GM23248 (cell line): ENCODE measurements around the gene ZDHHC11. TPM values are rescaled to one million over a fixed set of nuclear protein-coding genes. Genes with fewer than 3 reads are reported as not detected.
"Not testable (repeated sequence)": the region's sequence is repeated elsewhere in the genome, so short reads cannot be mapped to it uniquely, and the experiment has no call there.

Experiments used
- DNase-seq: peaks from one replicate; pipeline ENCODE4 v3.0.0-alpha.2; 2015
- H2AFZ ChIP-seq: fragments of 200-600 bp; sonication (generic); 2 replicates; pipeline ENCODE4 v1.6.1; 2016; ENCODE audit warnings: antibody characterized with exemption
- H3F3A ChIP-seq: fragments of 200-600 bp; sonication (generic); 2 replicates; pipeline ENCODE4 v1.6.1; 2016; ENCODE audit warnings: mild to moderate bottlenecking, antibody characterized with exemption, mixed run types; ENCODE audit not compliant: insufficient read depth
- H3K27ac ChIP-seq: fragments of 200-600 bp; sonication (generic); 2 replicates; pipeline ENCODE4 v1.5.1; 2016; ENCODE audit warnings: mild to moderate bottlenecking
- H3K27me3 ChIP-seq: fragments of 200-600 bp; sonication (generic); replicated peaks from 2 replicates; pipeline ENCODE4 v1.6.1; 2016; ENCODE audit warnings: mild to moderate bottlenecking; ENCODE audit not compliant: insufficient read depth
- H3K36me3 ChIP-seq: fragments of 200-600 bp; sonication (generic); 2 replicates; pipeline ENCODE4 v1.6.1; 2016; ENCODE audit warnings: low read depth, mild to moderate bottlenecking
- H3K4me1 ChIP-seq: fragments of 200-600 bp; sonication (generic); 2 replicates; pipeline ENCODE4 v1.6.1; 2016; ENCODE audit warnings: mild to moderate bottlenecking; ENCODE audit not compliant: insufficient read depth
- H3K4me2 ChIP-seq: fragments of 200-600 bp; sonication (generic); one replicate; pipeline ENCODE4 v1.6.1; 2016; ENCODE audit warnings: mild to moderate bottlenecking; ENCODE audit not compliant: unreplicated experiment
- H3K4me3 ChIP-seq: fragments of 200-600 bp; sonication (generic); 2 replicates; pipeline ENCODE4 v1.5.1; 2016; ENCODE audit warnings: mild to moderate bottlenecking
- H3K79me2 ChIP-seq: fragments of 200-600 bp; sonication (generic); 2 replicates; pipeline ENCODE4 v1.6.1; 2016; ENCODE audit warnings: mild to moderate bottlenecking; ENCODE audit not compliant: insufficient read depth
- H3K9ac ChIP-seq: fragments of 200-600 bp; sonication (generic); 2 replicates; pipeline ENCODE4 v1.6.1; 2016; ENCODE audit warnings: mild to moderate bottlenecking
- H3K9me2 ChIP-seq: fragments of 200-600 bp; sonication (generic); 2 replicates; pipeline ENCODE4 v1.6.1; 2016; ENCODE audit warnings: mixed run types, mild to moderate bottlenecking, moderate library complexity; ENCODE audit not compliant: insufficient read depth
- H3K9me3 ChIP-seq: fragments of 200-600 bp; sonication (generic); one replicate; pipeline ENCODE4 v1.6.1; 2017; ENCODE audit warnings: low read depth
- H4K20me1 ChIP-seq: fragments of 200-600 bp; sonication (generic); 2 replicates; pipeline ENCODE4 v1.6.0; 2016; ENCODE audit not compliant: insufficient read depth
- EZH2 ChIP-seq: fragments of 200-600 bp; sonication (generic); IDR thresholded peaks from 2 replicates; pipeline ENCODE4 v1.6.1; 2018; ENCODE audit warnings: antibody characterized with exemption, mild to moderate bottlenecking; ENCODE audit not compliant: insufficient read depth, poor library complexity, severe bottlenecking
- EZH2phosphoT487 ChIP-seq: fragments of 200-600 bp; sonication (generic); IDR thresholded peaks from 2 replicates; pipeline ENCODE4 v1.6.1; 2018; ENCODE audit warnings: antibody characterized with exemption, moderate library complexity, mild to moderate bottlenecking, low read depth; ENCODE audit not compliant: insufficient read depth
- WGBS, 2 experiments: methylation state at CpG; one replicate each; pipeline ENCODE4 v1.1.6; 2015 to 2017; ENCODE audit warnings: low lambda C conversion rate in 2 of 2, low coverage in 1 of 2; ENCODE audit errors: missing lambda C conversion rate in 2 of 2; 5-methylcytosine and 5-hydroxymethylcytosine counted together
- in situ Hi-C: fragments of 300-500 bp; cut with MboI; formaldehyde crosslinking; loops from 2 replicates; pipeline ENCODE4 v1.15.0; 2020
- polyA plus RNA-seq: library from polyadenylated mRNA; unstranded; fragments of >200 nt; fragmentation: Nextera tagmentation; extraction: Ambion mirVana; gene quantifications from 2 replicates; pipeline ENCODE4 v1.2.1, GENCODE V29; 2016
- total RNA-seq: library from RNA; depleted of rRNA; stranded (reverse); fragments of >200 nt; shearing (Covaris generic); gene quantifications from 2 replicates; pipeline ENCODE4 v1.2.3, GENCODE V29; 2014; rRNA removed

ZDHHC11 gene
- total and polyA plus RNA-seq, 2 experiments from 2014 or later: 0.26 to 0.65 TPM

GRCh38 chr5:747303-747844 lies 103.4 kb downstream of the ZDHHC11 start:
- H3K4me1 ChIP-seq, H3K79me2 ChIP-seq, H4K20me1 ChIP-seq, DNase-seq, H3K9me2 ChIP-seq, H3K9ac ChIP-seq, H3K27me3 ChIP-seq, H3F3A ChIP-seq, H3K27ac ChIP-seq, H2AFZ ChIP-seq, H3K4me2 ChIP-seq, H3K9me3 ChIP-seq, H3K4me3 ChIP-seq, in situ Hi-C loops, H3K36me3 ChIP-seq: not testable (repeated sequence)
- WGBS, 2 experiments: 31 to 35% methylated on average over 4 to 5 of the region's 9 CpGs

DNA sequence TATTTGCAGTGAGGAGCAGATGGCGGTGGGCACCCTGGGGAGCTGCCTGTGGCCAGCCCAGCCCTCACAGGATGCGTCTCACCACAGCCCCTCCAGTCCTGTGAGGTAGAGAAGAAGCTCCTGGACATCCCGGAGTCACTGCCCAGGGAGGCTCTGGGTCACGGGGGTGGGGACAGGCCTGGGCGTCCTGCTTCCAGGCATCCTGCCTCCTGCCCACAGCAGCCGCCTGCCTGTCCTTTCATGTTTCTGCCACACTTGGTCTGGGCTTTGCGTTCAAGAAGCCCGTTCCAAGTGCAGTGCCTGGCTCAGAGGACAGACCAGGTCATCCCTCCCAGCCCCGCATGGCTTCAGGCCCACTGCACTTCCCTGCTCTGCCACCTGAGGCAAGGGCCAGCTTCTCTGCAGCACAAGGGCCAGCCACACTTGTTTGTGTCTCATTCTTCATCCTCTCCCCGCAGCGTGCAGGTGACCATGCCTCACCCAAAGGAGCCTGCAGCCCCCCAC lies 104.5 kb downstream of the ZDHHC11 start:
- DNase-seq: no peak
- no peaks in the 10 kb centered on the region for H3K27me3 ChIP-seq
- no peak overlapping the region for H3K9ac ChIP-seq
- H4K20me1 ChIP-seq: no peaks in the 10 kb centered on the region
- no peak overlapping the region for H3K27ac ChIP-seq
- no peaks in the 10 kb centered on the region for H3F3A ChIP-seq
- H3K4me3 ChIP-seq: no peak overlapping the region
- 53 to 73% methylated on average over 3 to 6 of the region's 11 CpGs for WGBS, 2 experiments
- H3K9me3 ChIP-seq: no peaks in the 10 kb centered on the region
- H3K36me3 ChIP-seq: no peaks in the 10 kb centered on the region
- H3K79me2 ChIP-seq: no peaks in the 10 kb centered on the region
- in situ Hi-C loops: no loop called here
- TF ChIP-seq EZH2: no peak
- no peak for TF ChIP-seq EZH2phosphoT487
- H3K4me1 ChIP-seq: no peaks in the 10 kb centered on the region
- H3K9me2 ChIP-seq: no peaks in the 10 kb centered on the region
- H2AFZ ChIP-seq: no peak overlapping the region
- H3K4me2 ChIP-seq: no peak overlapping the region

Other genes starting within 250 kb of the ZDHHC11 start
- 1.7 and 7.2 TPM in 2 replicates for gene CEP72, start 238.6 kb downstream of the ZDHHC11 start, total RNA-seq
- 1.7 and 2.4 TPM in 2 replicates for gene CEP72, start 238.6 kb downstream of the ZDHHC11 start, polyA plus RNA-seq
- gene TPPP, start 157.6 kb downstream of the ZDHHC11 start, total RNA-seq: 0.13 TPM in 1 of 2 replicates, not detected in the other
- not detected in 2 replicates for gene TPPP, start 157.6 kb downstream of the ZDHHC11 start, polyA plus RNA-seq
- not detected in 2 replicates for gene ZDHHC11B, start 66.3 kb downstream of the ZDHHC11 start, total RNA-seq
- gene ZDHHC11B, start 66.3 kb downstream of the ZDHHC11 start, polyA plus RNA-seq: not detected in 2 replicates
- 25.9 and 30.6 TPM in 2 replicates for gene BRD9, start 41.8 kb upstream of the ZDHHC11 start, total RNA-seq
- 16.8 and 18.2 TPM in 2 replicates for gene BRD9, start 41.8 kb upstream of the ZDHHC11 start, polyA plus RNA-seq
- gene TRIP13, start 41.9 kb upstream of the ZDHHC11 start, total RNA-seq: 19.5 and 24.0 TPM in 2 replicates
- gene TRIP13, start 41.9 kb upstream of the ZDHHC11 start, polyA plus RNA-seq: 20.4 and 25.9 TPM in 2 replicates
- gene NKD2, start 157.8 kb upstream of the ZDHHC11 start, total RNA-seq: not detected in 2 replicates
- not detected in 2 replicates for gene NKD2, start 157.8 kb upstream of the ZDHHC11 start, polyA plus RNA-seq